ENCODE measurements around the gene WHRN.

GRCh38 chr9:114386886-114387679 lies 118.2 kb downstream of the WHRN start:
- no peak for TF ChIP-seq TCF7 (CRISPR knock-in tag; IDR thresholded peaks at IDR 0.05; ENCODE audit: low read depth)
- no peak for TF ChIP-seq CTCF (IDR thresholded peaks at IDR 0.05)
- TF ChIP-seq, protein P1, sequence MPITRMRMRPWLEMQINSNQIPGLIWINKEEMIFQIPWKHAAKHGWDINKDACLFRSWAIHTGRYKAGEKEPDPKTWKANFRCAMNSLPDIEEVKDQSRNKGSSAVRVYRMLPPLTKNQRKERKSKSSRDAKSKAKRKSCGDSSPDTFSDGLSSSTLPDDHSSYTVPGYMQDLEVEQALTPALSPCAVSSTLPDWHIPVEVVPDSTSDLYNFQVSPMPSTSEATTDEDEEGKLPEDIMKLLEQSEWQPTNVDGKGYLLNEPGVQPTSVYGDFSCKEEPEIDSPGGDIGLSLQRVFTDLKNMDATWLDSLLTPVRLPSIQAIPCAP (CRISPR knock-in tag; IDR thresholded peaks at IDR 0.05), result no peak
